ENCODE data around the gene OTOP3. TPM values are rescaled to one million over a fixed set of nuclear protein-coding genes. Genes with fewer than 3 reads are reported as not detected.

OTOP3 gene
- total RNA-seq, 1 donor from 2014 or later = not detected

GRCh38 chr17:74975943-74976342 is 40.2 kb downstream of the OTOP3 start:
- TF ChIP-seq CTCF (IDR thresholded peaks at IDR 0.05; ENCODE audit: partially characterized antibody, unreplicated experiment) = no peak
- Mint-ChIP-seq H3K27me3 (ENCODE audit: unreplicated experiment) (peaks cover 9% of the 10 kb centered on the region), H3K9me3 (ENCODE audit: unreplicated experiment) (peaks cover 12% of the 10 kb centered on the region)

GRCh38 chr17:74977802-74978201 is 42.1 kb downstream of the OTOP3 start:
- DNase-seq = no peak
- Mint-ChIP-seq H3K4me3 (ENCODE audit: unreplicated experiment) (no peak overlapping the region), H3K9me3 (ENCODE audit: unreplicated experiment) (peaks cover 19% of the 10 kb centered on the region), H3K36me3 (ENCODE audit: unreplicated experiment) (no peaks in the 10 kb centered on the region), H3K4me1 (ENCODE audit: low read depth, unreplicated experiment) (peaks cover 2% of the 10 kb centered on the region), H3K27me3 (ENCODE audit: unreplicated experiment) (peaks cover 11% of the 10 kb centered on the region), H3K27ac (ENCODE audit: unreplicated experiment) (no peak overlapping the region)
- no peak for TF ChIP-seq CTCF (IDR thresholded peaks at IDR 0.05; ENCODE audit: partially characterized antibody, unreplicated experiment)

More at GRCh38 chr17:74975943-74976342, 40.2 kb downstream of the OTOP3 start:
- no peaks in the 10 kb centered on the region for H3K4me1 Mint-ChIP-seq (ENCODE audit: low read depth, unreplicated experiment)
- no peak for DNase-seq
- H3K4me3 Mint-ChIP-seq (ENCODE audit: unreplicated experiment) = no peak overlapping the region
- no peak overlapping the region for H3K27ac Mint-ChIP-seq (ENCODE audit: unreplicated experiment)
- no peaks in the 10 kb centered on the region for H3K36me3 Mint-ChIP-seq (ENCODE audit: unreplicated experiment)

GRCh38 chr17:74978240-74978639 is 42.5 kb downstream of the OTOP3 start:
- Mint-ChIP-seq H3K4me1 (ENCODE audit: low read depth, unreplicated experiment) (peaks cover 2% of the 10 kb centered on the region), H3K9me3 (ENCODE audit: unreplicated experiment) (peaks cover 17% of the 10 kb centered on the region), H3K4me3 (ENCODE audit: unreplicated experiment) (no peak overlapping the region), H3K27ac (ENCODE audit: unreplicated experiment) (no peak overlapping the region), H3K27me3 (ENCODE audit: unreplicated experiment) (peaks cover 7% of the 10 kb centered on the region), H3K36me3 (ENCODE audit: unreplicated experiment) (no peaks in the 10 kb centered on the region)
- no peak for DNase-seq
- no peak for TF ChIP-seq CTCF (IDR thresholded peaks at IDR 0.05; ENCODE audit: partially characterized antibody, unreplicated experiment)

GRCh38 chr17:74979408-74980146 is 43.9 kb downstream of the OTOP3 start:
- H3K4me3 Mint-ChIP-seq (ENCODE audit: unreplicated experiment) = no peak overlapping the region

More at GRCh38 chr17:74979408-74980146, 43.9 kb downstream of the OTOP3 start:
- peaks cover 2% of the 10 kb centered on the region for H3K4me1 Mint-ChIP-seq (ENCODE audit: low read depth, unreplicated experiment)
- peaks cover 17% of the 10 kb centered on the region for H3K9me3 Mint-ChIP-seq (ENCODE audit: unreplicated experiment)
- no peak overlapping the region for H3K27ac Mint-ChIP-seq (ENCODE audit: unreplicated experiment)
- TF ChIP-seq CTCF (IDR thresholded peaks at IDR 0.05; ENCODE audit: partially characterized antibody, unreplicated experiment) = no peak
- H3K36me3 Mint-ChIP-seq (ENCODE audit: unreplicated experiment) = no peaks in the 10 kb centered on the region
- H3K27me3 Mint-ChIP-seq (ENCODE audit: unreplicated experiment) = peaks cover 7% of the 10 kb centered on the region
- DNase-seq = no peak

Measured in glutamatergic neuron (in vitro differentiated cells).